GM20000 (cell line): ENCODE results near the gene TLX1.
A peak's percentile ranks its signal among the peaks of the same experiment; 100 is the strongest.

Experiments used
- DNase-seq: peaks from one replicate; pipeline ENCODE4 v3.0.0; 2012; ENCODE audit warnings: low spot score
- CTCF ChIP-seq: IDR thresholded peaks from 2 replicates; pipeline ENCODE4 v1.5.1; 2012; ENCODE audit warnings: mild to moderate bottlenecking, control low read depth; ENCODE audit errors: extremely low read depth, missing control alignments

The TLX1 gene

GRCh38 chr10:101121654-101122031 lies 9.5 kb upstream of the TLX1 start:
- peak; percentile 27 for DNase-seq
- no peak for TF ChIP-seq CTCF

- DNase-seq: peak; percentile 33
- no peak for TF ChIP-seq CTCF
Measured at GRCh38 chr10:101122270-101123084, 8.6 kb upstream of the TLX1 start.

GRCh38 chr10:101123085-101123814 lies 7.8 kb upstream of the TLX1 start:
- TF ChIP-seq CTCF: no peak
- DNase-seq: no peak

- no peak for TF ChIP-seq CTCF
- DNase-seq: no peak
Measured at GRCh38 chr10:101123815-101124617, 7.1 kb upstream of the TLX1 start.

GRCh38 chr10:101124933-101125332 lies 6.2 kb upstream of the TLX1 start:
- DNase-seq: no peak
- no peak for TF ChIP-seq CTCF

GRCh38 chr10:101126684-101127628 lies 4.1 kb upstream of the TLX1 start:
- TF ChIP-seq CTCF: no peak
- DNase-seq: no peak
